Measurements from ENCODE around the gene PRSS23.
"Not testable (repeated sequence)": the region's sequence is repeated elsewhere in the genome, so short reads cannot be mapped to it uniquely, and the experiment has no call there.

Gene PRSS23

DNA sequence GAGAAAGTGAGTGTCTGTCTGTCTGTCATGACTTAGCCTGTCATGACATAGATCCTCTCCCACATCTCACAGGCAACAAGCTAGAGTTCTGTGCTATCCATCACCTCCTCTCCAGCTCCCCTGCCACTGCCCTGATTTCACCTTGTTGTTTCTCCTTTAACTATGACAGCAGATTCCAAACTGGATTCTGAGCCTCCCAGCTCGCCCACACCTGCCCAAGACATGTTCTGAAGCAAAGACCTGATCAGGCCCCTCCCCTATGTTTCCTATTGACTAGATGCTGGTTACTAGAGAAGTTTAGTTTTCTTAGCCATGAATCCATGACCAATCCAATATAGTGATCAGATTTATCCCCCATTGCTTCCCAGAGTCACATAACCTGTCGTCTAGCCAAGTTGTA, 15.4 kb downstream of the PRSS23 start:
- no peak for DNase-seq

DNA sequence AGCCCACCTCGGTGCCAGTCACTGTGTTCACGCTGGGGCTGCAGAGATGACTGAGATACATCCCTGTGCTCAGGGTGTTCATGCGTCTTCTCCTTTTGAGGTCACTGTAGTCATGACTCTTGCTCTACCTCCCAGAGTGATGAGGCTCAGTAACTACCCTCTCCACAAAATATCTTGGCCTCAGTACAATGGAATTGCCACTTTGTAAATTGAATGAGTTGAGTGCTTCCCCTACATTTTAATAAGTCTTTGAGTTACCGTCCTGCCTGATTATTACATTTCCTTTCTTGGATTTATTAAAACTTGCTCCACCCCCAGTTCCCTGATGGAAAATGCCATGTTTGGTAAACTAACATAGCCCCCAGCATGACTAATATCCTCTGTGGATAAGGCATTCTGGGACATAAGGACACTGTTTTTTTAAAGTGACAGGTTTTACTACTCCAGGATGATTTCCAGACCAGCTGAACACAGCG, 15.9 kb downstream of the PRSS23 start:
- peak; percentile 83 for DNase-seq

DNA sequence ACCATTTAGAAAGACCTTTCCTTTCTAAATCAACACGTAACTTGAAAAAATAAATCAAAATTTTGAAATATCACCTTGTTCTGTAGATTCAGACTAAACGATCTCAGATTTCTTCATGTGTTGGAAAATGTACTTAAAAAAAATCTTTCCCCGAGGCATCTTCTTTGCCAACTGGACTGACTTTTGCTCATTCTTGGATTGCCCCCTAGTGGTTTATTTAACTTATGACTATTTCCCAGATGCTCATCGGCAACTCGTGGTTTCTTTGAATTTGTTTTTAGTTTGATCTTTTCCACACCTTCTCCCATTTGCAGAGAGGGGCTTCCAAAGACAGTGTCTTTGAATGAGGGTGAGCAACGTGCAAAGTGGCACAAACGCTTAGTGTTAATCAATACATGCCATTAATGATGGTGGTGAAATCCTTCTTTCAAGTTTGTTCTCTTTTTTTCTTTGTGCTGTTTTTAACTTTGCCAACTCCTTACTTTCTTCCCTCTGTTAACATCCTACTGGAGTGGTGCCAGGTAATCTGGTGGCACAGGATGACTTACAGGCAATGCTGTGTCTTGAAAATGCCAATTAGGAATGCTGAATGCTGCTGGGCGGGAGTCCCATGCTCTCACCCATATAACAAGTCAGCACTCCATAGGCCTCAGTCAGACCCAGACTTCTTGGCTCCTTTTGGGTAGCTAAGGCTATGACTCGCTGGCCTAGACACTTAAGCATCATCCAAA, 18.3 kb downstream of the PRSS23 start:
- DNase-seq: peak; percentile 81

DNA sequence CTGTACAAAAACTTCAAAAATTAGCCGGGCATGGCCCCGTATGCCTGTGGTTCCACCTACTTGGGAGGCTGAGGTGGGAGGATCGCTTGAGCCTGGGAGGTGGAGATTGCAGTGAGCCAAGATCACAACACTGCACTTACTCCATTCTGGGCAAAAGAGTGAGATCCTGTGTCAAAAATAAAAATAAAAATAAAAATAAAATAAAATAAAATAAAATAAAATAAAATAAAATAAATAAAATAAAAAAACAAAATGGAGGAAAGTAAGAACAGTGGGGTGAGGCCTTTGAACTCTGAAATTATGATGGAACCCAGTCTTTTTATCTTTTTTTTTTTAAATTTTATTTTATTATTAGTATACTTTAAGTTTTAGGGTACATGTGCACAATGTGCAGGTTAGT, 23.8 kb downstream of the PRSS23 start:
- not testable (repeated sequence) for DNase-seq

DNA sequence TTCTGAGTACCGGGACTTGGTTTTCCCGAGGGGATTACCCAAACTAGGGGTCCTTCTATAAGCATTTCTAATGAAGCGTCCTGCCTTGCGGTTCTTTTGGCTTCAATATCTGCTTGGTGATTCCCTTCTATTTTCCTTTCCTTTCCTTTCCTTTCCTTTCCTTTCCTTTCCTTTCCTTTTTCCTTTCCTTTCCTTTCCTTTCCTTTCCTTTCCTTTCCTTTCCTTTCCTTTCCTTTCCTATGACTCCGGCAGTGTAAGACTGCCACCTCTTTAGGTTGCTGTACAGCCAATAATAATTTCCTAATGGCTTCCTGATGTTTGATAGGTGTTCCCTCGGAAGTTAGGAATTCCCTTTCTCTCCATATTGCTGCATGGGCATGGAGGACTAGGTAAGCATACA, 34.0 kb downstream of the PRSS23 start:
- DNase-seq: not testable (repeated sequence)

DNA sequence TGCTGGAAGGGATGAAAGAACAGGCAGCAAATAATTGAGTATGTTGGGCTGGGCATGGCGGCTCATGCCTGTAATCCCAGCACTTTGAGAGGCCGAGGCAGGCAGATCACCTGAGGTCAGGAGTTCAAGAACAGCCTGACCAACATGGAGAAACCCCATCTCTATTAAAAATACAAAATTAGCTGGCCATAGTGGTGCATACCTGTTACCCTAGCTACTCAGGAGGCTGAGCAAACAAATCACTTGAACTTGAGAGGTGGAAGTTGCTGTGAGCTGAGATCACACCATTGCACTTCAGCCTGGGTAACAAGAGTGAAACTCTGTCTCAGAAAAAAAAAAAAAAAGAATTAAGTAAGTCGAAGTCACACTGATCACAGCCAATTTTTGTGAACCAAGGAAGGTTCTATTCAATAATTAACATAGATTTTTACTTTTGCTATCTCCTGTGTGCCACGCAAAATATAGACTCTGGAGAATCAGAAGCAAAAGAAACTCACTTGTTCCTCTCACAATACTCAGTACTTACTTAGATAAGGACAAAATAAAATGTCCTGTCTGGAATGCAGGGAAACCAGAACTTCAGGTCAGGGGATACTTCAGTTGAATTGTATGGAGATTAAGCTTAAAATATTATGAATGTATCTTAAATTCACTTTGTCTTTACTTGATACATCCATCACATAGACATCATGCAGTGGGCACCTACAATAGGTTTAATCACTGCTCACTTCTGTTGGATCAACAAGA, 44.6 kb downstream of the PRSS23 start:
- DNase-seq: not testable (repeated sequence)

DNA sequence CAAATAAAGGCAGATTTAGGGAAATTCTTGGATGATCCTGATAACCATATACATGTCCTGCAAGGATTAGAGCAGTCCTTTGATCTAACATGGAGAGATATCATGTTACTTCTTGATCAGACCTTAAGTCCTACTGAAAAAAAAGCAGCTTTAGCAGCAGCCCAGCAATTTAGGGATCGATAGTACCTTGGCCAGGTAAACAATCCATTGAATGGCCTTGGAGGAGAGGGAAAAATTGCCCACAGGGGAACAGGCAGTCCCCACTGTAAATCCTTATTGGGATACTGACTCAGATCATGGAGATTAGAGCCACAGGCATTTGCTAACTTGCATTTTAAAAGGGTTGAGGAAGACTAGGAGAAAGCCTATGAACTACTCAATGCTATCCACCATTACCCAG, 47.8 kb downstream of the PRSS23 start:
- no peak for DNase-seq

DNA sequence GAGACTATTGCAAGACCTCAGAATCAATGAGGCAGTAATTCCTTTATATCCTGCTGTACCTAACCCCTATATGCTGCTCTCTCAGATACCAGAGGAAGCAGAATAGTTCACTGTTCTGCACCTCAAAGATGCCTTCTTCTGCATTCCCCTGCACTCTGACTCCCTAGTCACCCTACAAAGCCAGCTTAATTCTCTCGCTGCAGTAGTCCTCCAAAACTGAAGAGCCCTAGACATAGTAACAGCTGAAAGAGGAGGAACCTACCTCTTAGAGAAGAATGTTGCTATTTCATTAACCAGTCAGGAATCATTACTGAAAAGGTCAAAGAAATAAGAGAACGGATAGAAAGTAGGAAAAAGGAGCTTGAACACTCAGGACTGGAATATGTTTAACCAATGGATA, 49.3 kb downstream of the PRSS23 start:
- no peak for DNase-seq
